HG02571 (cell line): ENCODE measurements around the gene TNN.
"Not testable (repeated sequence)": the region's sequence is repeated elsewhere in the genome, so short reads cannot be mapped to it uniquely, and the experiment has no call there.

ENCODE experiments used
- ATAC-seq: cut with Tn5 transposase; IDR thresholded peaks from one replicate; pipeline ENCODE4 v1.9.1; 2021; ENCODE audit warnings: mild to moderate bottlenecking, moderate library complexity; ENCODE audit not compliant: unreplicated experiment

TNN gene

GRCh38 chr1:175071276-175071943, 3.8 kb downstream of the TNN start:
- ATAC-seq: no peak

GRCh38 chr1:175072099-175072951, 4.7 kb downstream of the TNN start:
- ATAC-seq: no peak

- ATAC-seq: no peak
These were observed 5.4 kb downstream of the TNN start for GRCh38 chr1:175073061-175073460.

- no peak for ATAC-seq
These were observed 6.0 kb downstream of the TNN start for GRCh38 chr1:175073633-175074032.

- ATAC-seq: no peak
These were observed 8.2 kb downstream of the TNN start for GRCh38 chr1:175075572-175076568.

GRCh38 chr1:175077356-175078030, 9.9 kb downstream of the TNN start:
- ATAC-seq: no peak

GRCh38 chr1:175078629-175079028, 11.0 kb downstream of the TNN start:
- ATAC-seq: no peak

- no peak for ATAC-seq
These were observed 11.7 kb downstream of the TNN start for GRCh38 chr1:175079338-175079737.

- no peak for ATAC-seq
These were observed 12.4 kb downstream of the TNN start for GRCh38 chr1:175080030-175080429.

- ATAC-seq: no peak
These were observed 14.3 kb downstream of the TNN start for GRCh38 chr1:175081983-175082382.

- ATAC-seq: no peak
These were observed 20.9 kb downstream of the TNN start for GRCh38 chr1:175088525-175088951.

- no peak for ATAC-seq
These were observed 21.6 kb downstream of the TNN start for GRCh38 chr1:175089136-175089718.

GRCh38 chr1:175090780-175091179, 23.1 kb downstream of the TNN start:
- no peak for ATAC-seq

GRCh38 chr1:175094626-175095025, 27.0 kb downstream of the TNN start:
- ATAC-seq: no peak

- no peak for ATAC-seq
These were observed 27.4 kb downstream of the TNN start for GRCh38 chr1:175095069-175095468.

- no peak for ATAC-seq
These were observed 28.5 kb downstream of the TNN start for GRCh38 chr1:175095978-175096607.

- no peak for ATAC-seq
These were observed 29.7 kb downstream of the TNN start for GRCh38 chr1:175097361-175097760.

- ATAC-seq: no peak
These were observed 32.3 kb downstream of the TNN start for GRCh38 chr1:175099916-175100315.

GRCh38 chr1:175102166-175102565, 34.5 kb downstream of the TNN start:
- ATAC-seq: not testable (repeated sequence)

- not testable (repeated sequence) for ATAC-seq
These were observed 38.9 kb downstream of the TNN start for GRCh38 chr1:175106536-175106935.
